SK-N-SH (cell line): Measurements from ENCODE around the gene PSIP1. TPM values are rescaled to one million over a fixed set of nuclear protein-coding genes. Genes with fewer than 3 reads are reported as not detected.

ENCODE experiments used
- CTCF ChIA-PET: fragments of 300-600, 350-600 bp; formaldehyde crosslinking; extraction: SDS; loops from one replicate; lab custom pipeline; 2021; lab: Yijun Ruan, JAX
- POLR2A ChIA-PET: fragments of 350-600 bp; sonication (Branson Sonifier 250); formaldehyde crosslinking; extraction: SDS; loops from one replicate; lab custom pipeline; 2020; ENCODE audit warnings: antibody characterized with exemption, inconsistent platforms; lab: Yijun Ruan, JAX
- DNase-seq: peaks from one replicate; pipeline ENCODE4 v3.0.0; 2012
- H2AFZ ChIP-seq: fragments of 200-600 bp; sonication (generic); 2 replicates; pipeline ENCODE4 v1.8.1; 2016; ENCODE audit warnings: antibody characterized with exemption, mild to moderate bottlenecking, low read depth
- H3F3A ChIP-seq: fragments of 200-600 bp; sonication (generic); replicated peaks from 2 replicates; pipeline ENCODE3; 2016; ENCODE audit warnings: antibody characterized with exemption, mild to moderate bottlenecking; ENCODE audit not compliant: insufficient read depth
- H3K27ac ChIP-seq, 2 experiments: fragments of 200-500 bp in 1 of 2; fragments of 200-600 bp in 1 of 2; sonication (Bioruptor generic) in 1 of 2; sonication (generic), shearing (Covaris generic) in 1 of 2; 2 replicates each; pipeline versions ENCODE4 v1.5.1 to v1.6.1; 2014 to 2016; ENCODE audit warnings: low read depth in 2 of 2, inconsistent platforms in 1 of 2, low read length in 1 of 2, mild to moderate bottlenecking in 1 of 2, mixed read lengths in 1 of 2
- H3K27me3 ChIP-seq: fragments of 200-600 bp; sonication (generic), shearing (Covaris generic); 2 replicates; pipeline ENCODE4 v1.6.1; 2016; ENCODE audit warnings: mixed run types; ENCODE audit not compliant: insufficient read depth
- H3K36me3 ChIP-seq, 2 experiments: fragments of 200-500 bp in 1 of 2; fragments of 200-600 bp in 1 of 2; sonication (Bioruptor generic) in 1 of 2; sonication (generic) in 1 of 2; replicated peaks in 1 of 2; 2 replicates each; pipeline versions ENCODE3 to v1.5.1; 2014 to 2016; ENCODE audit warnings: low read length in 1 of 2, mild to moderate bottlenecking in 1 of 2; ENCODE audit not compliant: insufficient read depth in 2 of 2, control insufficient read depth in 1 of 2
- H3K4me1 ChIP-seq, 2 experiments: fragments of 200-500 bp in 1 of 2; fragments of 200-600 bp in 1 of 2; sonication (Bioruptor generic) in 1 of 2; sonication (generic), shearing (Covaris generic) in 1 of 2; 2 replicates each; pipeline versions ENCODE4 v1.5.1 to v1.6.1; 2014 to 2016; ENCODE audit warnings: low read depth in 1 of 2, low read length in 1 of 2, mixed run types in 1 of 2; ENCODE audit not compliant: insufficient read depth in 2 of 2, control insufficient read depth in 1 of 2
- H3K4me2 ChIP-seq: fragments of 200-600 bp; sonication (generic), shearing (Covaris generic); 2 replicates; pipeline ENCODE4 v1.6.1; 2017; ENCODE audit warnings: mixed run types
- H3K4me3 ChIP-seq, 2 experiments: fragments of 200-500 bp in 1 of 2; fragments of 200-600 bp in 1 of 2; sonication (Bioruptor generic) in 1 of 2; sonication (generic), shearing (Covaris generic) in 1 of 2; 2 replicates each; pipeline versions ENCODE4 v1.5.1 to v1.8.1; 2014 to 2016; ENCODE audit warnings: low read depth in 2 of 2, inconsistent platforms in 1 of 2, low read length in 1 of 2, mild to moderate bottlenecking in 1 of 2, mixed read lengths in 1 of 2, moderate library complexity in 1 of 2
- H3K79me2 ChIP-seq: fragments of 200-600 bp; sonication (generic); 2 replicates; pipeline ENCODE4 v1.8.1; 2017; ENCODE audit warnings: mild to moderate bottlenecking; ENCODE audit not compliant: insufficient read depth
- H3K9ac ChIP-seq: fragments of 200-600 bp; sonication (generic); 2 replicates; pipeline ENCODE4 v1.6.1; 2017; ENCODE audit warnings: mixed run types
- H3K9me2 ChIP-seq: fragments of 200-600 bp; sonication (generic); 2 replicates; pipeline ENCODE4 v1.6.1; 2017; ENCODE audit warnings: mixed run types
- H3K9me3 ChIP-seq: fragments of 200-600 bp; sonication (generic); 2 replicates; pipeline ENCODE4 v1.6.1; 2017; ENCODE audit warnings: mixed run types, mild to moderate bottlenecking, moderate library complexity
- H4K20me1 ChIP-seq: fragments of 200-600 bp; sonication (generic); 2 replicates; pipeline ENCODE4 v1.6.1; 2017; ENCODE audit warnings: mild to moderate bottlenecking, mixed run types; ENCODE audit not compliant: insufficient read depth
- EZH2phosphoT487 ChIP-seq: fragments of 200-600 bp; sonication (generic); IDR thresholded peaks from 2 replicates; pipeline ENCODE4 v1.6.1; 2017; ENCODE audit warnings: low read depth, mixed run types, mild to moderate bottlenecking, antibody characterized with exemption, moderate library complexity, borderline replicate concordance
- FOXM1 ChIP-seq: IDR thresholded peaks from 2 replicates; pipeline ENCODE4 v1.4.0; 2012; ENCODE audit warnings: low read depth, mild to moderate bottlenecking
- GABPA ChIP-seq: IDR thresholded peaks from 2 replicates; pipeline ENCODE4 v1.4.0; 2012; ENCODE audit warnings: low read depth, mild to moderate bottlenecking
- JUND ChIP-seq: IDR thresholded peaks from 2 replicates; pipeline ENCODE4 v1.4.0; 2012
- MEF2A ChIP-seq: IDR thresholded peaks from 2 replicates; pipeline ENCODE4 v1.4.0; 2012; ENCODE audit warnings: low read depth, borderline replicate concordance
- NFIC ChIP-seq: IDR thresholded peaks from 2 replicates; pipeline ENCODE4 v1.4.0; 2012; ENCODE audit warnings: borderline replicate concordance
- POLR2AphosphoS5 ChIP-seq: IDR thresholded peaks from 2 replicates; pipeline ENCODE4 v1.6.1; 2012; ENCODE audit warnings: low read depth, low read length
- RAD21 ChIP-seq: IDR thresholded peaks from 2 replicates; pipeline ENCODE4 v1.6.1; 2012; ENCODE audit warnings: mild to moderate bottlenecking, low read length
- RFX5 ChIP-seq: IDR thresholded peaks from 2 replicates; pipeline ENCODE4 v1.6.1; 2012; ENCODE audit warnings: mild to moderate bottlenecking, improper control_type of control experiment, low read length
- RXRA ChIP-seq: IDR thresholded peaks from 2 replicates; pipeline ENCODE4 v1.4.0; 2012; ENCODE audit warnings: low read depth, mild to moderate bottlenecking, borderline replicate concordance
- SIN3A ChIP-seq: IDR thresholded peaks from 2 replicates; pipeline ENCODE4 v1.6.1; 2012; ENCODE audit warnings: low read depth, mild to moderate bottlenecking, low read length, moderate library complexity, borderline replicate concordance
- TEAD4 ChIP-seq: IDR thresholded peaks from 2 replicates; pipeline ENCODE4 v1.4.0; 2012; ENCODE audit warnings: mild to moderate bottlenecking, borderline replicate concordance; ENCODE audit not compliant: insufficient read depth
- WGBS: methylation state at CpG from one replicate; pipeline ENCODE4 v1.1.6; 2017; ENCODE audit warnings: low lambda C conversion rate; 5-methylcytosine and 5-hydroxymethylcytosine counted together
- polyA plus RNA-seq, 3 experiments: library from polyadenylated mRNA; depleted of rRNA; stranded (reverse); fragments of >200 nt; gene quantifications; 2 replicates each; pipeline ENCODE4 v1.2.3, GENCODE V29; 2012
- TF ChIP-seq, protein P1 (sequence below): fragments of 150-350 bp; IDR thresholded peaks from 2 replicates; pipeline ENCODE4 v1.6.1; 2017; ENCODE audit warnings: antibody characterized with exemption, low read length, low read depth, borderline replicate concordance
- TF ChIP-seq, protein P2 (sequence below): IDR thresholded peaks from 2 replicates; pipeline ENCODE4 v1.4.0; 2012; ENCODE audit warnings: low read depth, borderline replicate concordance
- TF ChIP-seq, protein P3 (sequence below): IDR thresholded peaks from 2 replicates; pipeline ENCODE4; 2012
- TF ChIP-seq, protein P4 (sequence below): IDR thresholded peaks from 2 replicates; pipeline ENCODE4 v1.6.1; 2012; ENCODE audit warnings: mild to moderate bottlenecking, low read depth, low read length, moderate library complexity
- TF ChIP-seq, protein P5 (sequence below): fragments of 150-350 bp; IDR thresholded peaks from 2 replicates; pipeline ENCODE4 v1.6.1; 2016; ENCODE audit warnings: mild to moderate bottlenecking, low read depth, low read length
- TF ChIP-seq, protein P6 (sequence below): fragments of 200-600 bp; sonication (generic); IDR thresholded peaks from 2 replicates; pipeline ENCODE4 v1.6.1; 2017; ENCODE audit warnings: antibody characterized with exemption, mild to moderate bottlenecking, moderate library complexity
- TF ChIP-seq, protein P7 (sequence below): IDR thresholded peaks from 2 replicates; pipeline ENCODE4 v1.4.0; 2012; ENCODE audit warnings: low read depth

The PSIP1 gene
- polyA plus RNA-seq, 1 of the 3 experiments (the other 2 are of a cell fraction): 21.0 TPM

DNA sequence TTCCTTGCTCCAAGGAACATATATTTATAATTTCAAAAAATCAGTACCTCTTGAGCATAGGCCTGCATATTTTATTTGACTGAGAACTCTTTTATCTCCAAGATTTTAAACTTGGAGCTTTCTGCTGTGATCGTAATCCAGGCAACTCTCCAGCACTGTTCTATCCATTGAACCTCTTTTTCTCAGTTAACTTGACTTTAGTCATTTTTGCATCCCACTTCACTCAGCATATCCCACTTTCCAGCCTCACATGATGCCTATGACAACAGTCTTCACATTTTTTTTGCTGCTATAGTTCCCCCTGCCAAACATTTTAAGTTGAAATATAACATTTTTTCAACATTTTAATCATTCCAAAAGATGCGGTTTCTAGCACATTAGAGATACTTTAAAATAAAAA, 9.1 kb upstream of the PSIP1 start:
- CTCF ChIA-PET: no interaction called here
- POLR2A ChIA-PET: no interaction called here
- Histone ChIP-seq H2AFZ (no peak overlapping the region), H4K20me1 (no peaks in the 10 kb centered on the region), H3K4me3 (no peak overlapping the region), H3K27me3 (no peaks in the 10 kb centered on the region), H3K4me1 (no peaks in the 10 kb centered on the region), H3K4me2 (no peak overlapping the region), H3K36me3 (no peaks in the 10 kb centered on the region), H3K9me2 (no peaks in the 10 kb centered on the region; the same call in 1 of the 2 replicates), H3K9me3 (no peaks in the 10 kb centered on the region), H3K27ac (no peak overlapping the region), H3K9ac (no peak overlapping the region), H3F3A (no peaks in the 10 kb centered on the region), H3K79me2 (no peaks in the 10 kb centered on the region)
- no peak for DNase-seq
- 93% methylated on average over 2 of the region's 2 CpGs for WGBS
- TF ChIP-seq RXRA (no peak), JUND (no peak), POLR2AphosphoS5 (no peak), FOXM1 (no peak), TEAD4 (no peak), EZH2phosphoT487 (no peak), MEF2A (no peak), GABPA (no peak), RAD21 (no peak), RFX5 (no peak), NFIC (no peak), SIN3A (no peak)
- TF ChIP-seq, protein P1, sequence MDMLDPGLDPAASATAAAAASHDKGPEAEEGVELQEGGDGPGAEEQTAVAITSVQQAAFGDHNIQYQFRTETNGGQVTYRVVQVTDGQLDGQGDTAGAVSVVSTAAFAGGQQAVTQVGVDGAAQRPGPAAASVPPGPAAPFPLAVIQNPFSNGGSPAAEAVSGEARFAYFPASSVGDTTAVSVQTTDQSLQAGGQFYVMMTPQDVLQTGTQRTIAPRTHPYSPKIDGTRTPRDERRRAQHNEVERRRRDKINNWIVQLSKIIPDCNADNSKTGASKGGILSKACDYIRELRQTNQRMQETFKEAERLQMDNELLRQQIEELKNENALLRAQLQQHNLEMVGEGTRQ: no peak
- TF ChIP-seq, protein P2, sequence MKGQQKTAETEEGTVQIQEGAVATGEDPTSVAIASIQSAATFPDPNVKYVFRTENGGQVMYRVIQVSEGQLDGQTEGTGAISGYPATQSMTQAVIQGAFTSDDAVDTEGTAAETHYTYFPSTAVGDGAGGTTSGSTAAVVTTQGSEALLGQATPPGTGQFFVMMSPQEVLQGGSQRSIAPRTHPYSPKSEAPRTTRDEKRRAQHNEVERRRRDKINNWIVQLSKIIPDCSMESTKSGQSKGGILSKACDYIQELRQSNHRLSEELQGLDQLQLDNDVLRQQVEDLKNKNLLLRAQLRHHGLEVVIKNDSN: no peak
- TF ChIP-seq, protein P3, sequence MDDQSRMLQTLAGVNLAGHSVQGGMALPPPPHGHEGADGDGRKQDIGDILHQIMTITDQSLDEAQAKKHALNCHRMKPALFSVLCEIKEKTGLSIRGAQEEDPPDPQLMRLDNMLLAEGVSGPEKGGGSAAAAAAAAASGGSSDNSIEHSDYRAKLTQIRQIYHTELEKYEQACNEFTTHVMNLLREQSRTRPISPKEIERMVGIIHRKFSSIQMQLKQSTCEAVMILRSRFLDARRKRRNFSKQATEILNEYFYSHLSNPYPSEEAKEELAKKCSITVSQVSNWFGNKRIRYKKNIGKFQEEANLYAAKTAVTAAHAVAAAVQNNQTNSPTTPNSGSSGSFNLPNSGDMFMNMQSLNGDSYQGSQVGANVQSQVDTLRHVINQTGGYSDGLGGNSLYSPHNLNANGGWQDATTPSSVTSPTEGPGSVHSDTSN: no peak
- TF ChIP-seq, protein P4, sequence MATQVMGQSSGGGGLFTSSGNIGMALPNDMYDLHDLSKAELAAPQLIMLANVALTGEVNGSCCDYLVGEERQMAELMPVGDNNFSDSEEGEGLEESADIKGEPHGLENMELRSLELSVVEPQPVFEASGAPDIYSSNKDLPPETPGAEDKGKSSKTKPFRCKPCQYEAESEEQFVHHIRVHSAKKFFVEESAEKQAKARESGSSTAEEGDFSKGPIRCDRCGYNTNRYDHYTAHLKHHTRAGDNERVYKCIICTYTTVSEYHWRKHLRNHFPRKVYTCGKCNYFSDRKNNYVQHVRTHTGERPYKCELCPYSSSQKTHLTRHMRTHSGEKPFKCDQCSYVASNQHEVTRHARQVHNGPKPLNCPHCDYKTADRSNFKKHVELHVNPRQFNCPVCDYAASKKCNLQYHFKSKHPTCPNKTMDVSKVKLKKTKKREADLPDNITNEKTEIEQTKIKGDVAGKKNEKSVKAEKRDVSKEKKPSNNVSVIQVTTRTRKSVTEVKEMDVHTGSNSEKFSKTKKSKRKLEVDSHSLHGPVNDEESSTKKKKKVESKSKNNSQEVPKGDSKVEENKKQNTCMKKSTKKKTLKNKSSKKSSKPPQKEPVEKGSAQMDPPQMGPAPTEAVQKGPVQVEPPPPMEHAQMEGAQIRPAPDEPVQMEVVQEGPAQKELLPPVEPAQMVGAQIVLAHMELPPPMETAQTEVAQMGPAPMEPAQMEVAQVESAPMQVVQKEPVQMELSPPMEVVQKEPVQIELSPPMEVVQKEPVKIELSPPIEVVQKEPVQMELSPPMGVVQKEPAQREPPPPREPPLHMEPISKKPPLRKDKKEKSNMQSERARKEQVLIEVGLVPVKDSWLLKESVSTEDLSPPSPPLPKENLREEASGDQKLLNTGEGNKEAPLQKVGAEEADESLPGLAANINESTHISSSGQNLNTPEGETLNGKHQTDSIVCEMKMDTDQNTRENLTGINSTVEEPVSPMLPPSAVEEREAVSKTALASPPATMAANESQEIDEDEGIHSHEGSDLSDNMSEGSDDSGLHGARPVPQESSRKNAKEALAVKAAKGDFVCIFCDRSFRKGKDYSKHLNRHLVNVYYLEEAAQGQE: no peak
- TF ChIP-seq, protein P5, sequence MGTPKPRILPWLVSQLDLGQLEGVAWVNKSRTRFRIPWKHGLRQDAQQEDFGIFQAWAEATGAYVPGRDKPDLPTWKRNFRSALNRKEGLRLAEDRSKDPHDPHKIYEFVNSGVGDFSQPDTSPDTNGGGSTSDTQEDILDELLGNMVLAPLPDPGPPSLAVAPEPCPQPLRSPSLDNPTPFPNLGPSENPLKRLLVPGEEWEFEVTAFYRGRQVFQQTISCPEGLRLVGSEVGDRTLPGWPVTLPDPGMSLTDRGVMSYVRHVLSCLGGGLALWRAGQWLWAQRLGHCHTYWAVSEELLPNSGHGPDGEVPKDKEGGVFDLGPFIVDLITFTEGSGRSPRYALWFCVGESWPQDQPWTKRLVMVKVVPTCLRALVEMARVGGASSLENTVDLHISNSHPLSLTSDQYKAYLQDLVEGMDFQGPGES: no peak
- TF ChIP-seq, protein P6, sequence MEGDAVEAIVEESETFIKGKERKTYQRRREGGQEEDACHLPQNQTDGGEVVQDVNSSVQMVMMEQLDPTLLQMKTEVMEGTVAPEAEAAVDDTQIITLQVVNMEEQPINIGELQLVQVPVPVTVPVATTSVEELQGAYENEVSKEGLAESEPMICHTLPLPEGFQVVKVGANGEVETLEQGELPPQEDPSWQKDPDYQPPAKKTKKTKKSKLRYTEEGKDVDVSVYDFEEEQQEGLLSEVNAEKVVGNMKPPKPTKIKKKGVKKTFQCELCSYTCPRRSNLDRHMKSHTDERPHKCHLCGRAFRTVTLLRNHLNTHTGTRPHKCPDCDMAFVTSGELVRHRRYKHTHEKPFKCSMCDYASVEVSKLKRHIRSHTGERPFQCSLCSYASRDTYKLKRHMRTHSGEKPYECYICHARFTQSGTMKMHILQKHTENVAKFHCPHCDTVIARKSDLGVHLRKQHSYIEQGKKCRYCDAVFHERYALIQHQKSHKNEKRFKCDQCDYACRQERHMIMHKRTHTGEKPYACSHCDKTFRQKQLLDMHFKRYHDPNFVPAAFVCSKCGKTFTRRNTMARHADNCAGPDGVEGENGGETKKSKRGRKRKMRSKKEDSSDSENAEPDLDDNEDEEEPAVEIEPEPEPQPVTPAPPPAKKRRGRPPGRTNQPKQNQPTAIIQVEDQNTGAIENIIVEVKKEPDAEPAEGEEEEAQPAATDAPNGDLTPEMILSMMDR: no peak
- TF ChIP-seq, protein P7, sequence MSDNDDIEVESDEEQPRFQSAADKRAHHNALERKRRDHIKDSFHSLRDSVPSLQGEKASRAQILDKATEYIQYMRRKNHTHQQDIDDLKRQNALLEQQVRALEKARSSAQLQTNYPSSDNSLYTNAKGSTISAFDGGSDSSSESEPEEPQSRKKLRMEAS: no peak
